Activated T-cell treated with anti-CD3 and anti-CD28 coated beads, Interleukin-2, amount 50 U/mL, for 72 hours (primary cell): ENCODE data around the gene FSTL4. TPM values are rescaled to one million over a fixed set of nuclear protein-coding genes. Genes with fewer than 3 reads are reported as not detected.

ENCODE experiments used
- ATAC-seq, 2 donors: fragments of 150-1000 bp; cut with Tn5 transposase; replicated peaks in 1 of 2; 2 replicates each; pipeline ENCODE4 v1.10.0; 2021; ENCODE audit warnings: moderate library complexity in 2 of 2, mild to moderate bottlenecking in 1 of 2
- DNase-seq, 2 donors: peaks; one replicate each; pipeline ENCODE4 v3.0.0; 2021 to 2022; ENCODE audit warnings: mixed read lengths in 1 of 2
- H3K27ac Mint-ChIP-seq: one replicate; pipeline ENCODE4 v1.8.0; 2022; ENCODE audit warnings: mild to moderate bottlenecking, moderate library complexity, mixed read lengths
- H3K27me3 Mint-ChIP-seq: one replicate; pipeline ENCODE4 v1.8.0; 2022; ENCODE audit warnings: low read depth, mixed read lengths
- H3K36me3 Mint-ChIP-seq, 2 donors: one replicate each; pipeline ENCODE4 v1.8.0; 2022; ENCODE audit warnings: mixed read lengths in 2 of 2, mild to moderate bottlenecking in 1 of 2; ENCODE audit not compliant: insufficient read depth in 2 of 2
- H3K4me1 Mint-ChIP-seq: one replicate; pipeline ENCODE4 v1.8.0; 2022; ENCODE audit warnings: low read depth, mixed read lengths
- H3K4me3 Mint-ChIP-seq, 2 donors: one replicate each; pipeline ENCODE4 v1.8.0; 2022; ENCODE audit warnings: mild to moderate bottlenecking in 2 of 2, mixed read lengths in 2 of 2, moderate library complexity in 2 of 2
- H3K9me3 Mint-ChIP-seq, 2 donors: one replicate each; pipeline ENCODE4 v1.8.0; 2022; ENCODE audit warnings: mixed read lengths in 2 of 2
- total RNA-seq, 2 donors: library from RNA; stranded (reverse); gene quantifications; one replicate each; pipeline ENCODE4 v1.2.3, GENCODE V29; 2022

FSTL4 gene
- total RNA-seq, 2 donors from 2014 or later, result not detected

DNA sequence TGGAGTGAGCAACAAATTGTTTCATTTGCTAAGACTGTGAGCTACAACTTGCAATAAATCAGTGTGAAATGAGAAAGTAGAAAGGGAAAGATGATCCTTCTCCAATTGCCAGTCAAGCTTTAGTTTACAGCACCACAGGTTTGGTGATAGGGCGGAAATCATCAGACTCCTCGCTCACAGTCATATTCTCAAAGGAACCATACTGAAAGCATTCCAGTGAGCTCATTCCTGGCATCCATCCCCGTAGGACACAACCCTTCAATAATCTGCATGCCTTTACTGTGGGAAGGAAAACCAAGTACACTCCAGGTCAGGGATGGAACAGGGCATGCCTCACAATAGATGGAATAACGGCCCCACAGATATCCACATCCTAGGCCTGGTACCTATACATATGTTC lies 80.7 kb downstream of the FSTL4 start:
- no peaks in the 10 kb centered on the region for H3K36me3 Mint-ChIP-seq
- no peak overlapping the region for H3K4me3 Mint-ChIP-seq
- no peaks in the 10 kb centered on the region for H3K4me1 Mint-ChIP-seq
- no peaks in the 10 kb centered on the region for H3K9me3 Mint-ChIP-seq
- no peak for DNase-seq
- no peak for ATAC-seq
- peaks cover 6% of the 10 kb centered on the region for H3K27me3 Mint-ChIP-seq
- no peak overlapping the region for H3K27ac Mint-ChIP-seq

DNA sequence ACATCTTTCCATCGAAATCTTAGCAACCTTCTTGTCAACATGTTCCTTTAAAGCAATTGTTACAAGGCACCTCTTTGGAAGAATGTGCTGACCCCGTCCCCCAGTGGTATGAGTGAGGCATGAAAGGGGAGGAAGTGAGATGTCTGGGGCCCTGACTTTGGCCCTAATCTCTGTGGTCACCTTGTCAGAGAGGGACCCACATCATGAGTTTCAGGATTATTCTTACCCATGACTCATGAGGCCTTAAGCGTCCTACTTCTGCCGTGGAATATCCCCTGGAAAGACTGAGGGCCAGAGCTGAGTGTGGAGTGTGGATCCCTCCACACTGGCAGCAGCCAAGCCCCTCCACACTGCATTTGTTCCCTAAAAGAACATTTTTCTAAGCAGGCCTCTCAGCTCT lies 81.2 kb downstream of the FSTL4 start:
- peak; percentile 70 to 95 for ATAC-seq
- peak; percentile 11 for DNase-seq
- Mint-ChIP-seq H3K27ac (no peak overlapping the region), H3K27me3 (peaks cover 11% of the 10 kb centered on the region), H3K4me3 (no peak overlapping the region), H3K36me3 (no peaks in the 10 kb centered on the region), H3K9me3 (no peaks in the 10 kb centered on the region), H3K4me1 (no peaks in the 10 kb centered on the region)

DNA sequence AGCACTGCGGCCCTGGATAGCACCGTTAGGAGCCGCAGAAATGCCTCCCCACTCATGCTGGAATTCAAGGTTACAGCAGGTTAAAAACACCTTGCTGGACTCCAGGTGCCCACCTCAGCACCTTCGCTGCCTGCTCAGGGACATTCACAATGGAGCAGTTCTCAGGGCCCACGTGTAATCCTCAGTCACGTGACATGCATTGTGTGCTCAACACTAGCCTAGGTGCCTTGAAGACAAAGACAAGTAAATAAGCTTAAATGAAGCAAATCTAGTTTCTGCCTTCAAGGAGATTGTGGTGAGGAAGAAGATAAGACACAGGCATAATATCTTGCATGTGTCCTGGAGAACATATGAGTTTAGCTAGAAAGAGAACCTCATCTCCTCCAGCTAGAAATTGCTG lies 82.1 kb downstream of the FSTL4 start:
- peaks cover 12% of the 10 kb centered on the region for H3K27me3 Mint-ChIP-seq
- DNase-seq (no peak), ATAC-seq (no peak)
- H3K9me3 Mint-ChIP-seq, result no peaks in the 10 kb centered on the region
- no peak overlapping the region for H3K27ac Mint-ChIP-seq
- no peaks in the 10 kb centered on the region for H3K36me3 Mint-ChIP-seq
- H3K4me1 Mint-ChIP-seq, result no peaks in the 10 kb centered on the region
- no peak overlapping the region for H3K4me3 Mint-ChIP-seq

DNA sequence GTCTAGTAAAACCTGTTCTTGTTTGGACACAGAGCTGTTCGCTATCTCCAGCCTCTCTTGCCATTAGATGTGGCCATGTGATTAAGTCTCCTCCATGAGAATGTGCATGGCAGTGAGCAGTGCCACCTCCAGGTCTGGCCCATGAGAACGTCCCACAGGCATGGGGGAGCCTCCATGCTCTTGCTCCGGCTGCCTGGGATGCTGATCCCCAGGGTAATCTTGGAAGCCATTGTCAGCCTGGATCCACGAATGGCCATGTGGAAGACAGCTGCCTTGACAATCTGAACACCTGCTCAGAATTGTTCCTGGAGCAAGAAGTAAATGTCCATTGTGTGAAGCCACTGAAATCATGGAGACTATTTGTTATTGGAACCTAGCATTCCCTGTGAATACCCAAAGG lies 83.5 kb downstream of the FSTL4 start:
- H3K36me3 Mint-ChIP-seq, result no peaks in the 10 kb centered on the region
- H3K4me1 Mint-ChIP-seq, result no peaks in the 10 kb centered on the region

DNA sequence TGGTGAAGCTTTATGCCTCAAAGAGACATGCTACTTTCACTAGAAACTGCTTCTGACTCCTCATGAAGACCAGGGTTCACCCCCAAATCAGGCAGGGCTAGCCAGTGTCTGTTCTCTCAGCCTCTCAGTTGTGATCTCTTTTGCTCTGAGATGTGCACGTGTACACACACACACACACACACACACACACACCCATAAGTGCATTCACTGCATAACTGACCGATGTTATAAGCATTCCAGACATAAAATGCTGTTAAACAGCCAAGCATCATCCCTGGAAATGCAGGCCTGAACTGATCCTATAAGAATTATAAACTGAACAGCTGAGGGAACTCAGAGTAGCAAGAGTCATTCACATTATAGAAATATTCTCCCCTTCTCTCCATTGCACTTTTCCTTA lies 85.0 kb downstream of the FSTL4 start:
- no peak for DNase-seq
- H3K9me3 Mint-ChIP-seq, result no peaks in the 10 kb centered on the region
- no peak overlapping the region for H3K4me3 Mint-ChIP-seq
- H3K27me3 Mint-ChIP-seq, result peaks cover 14% of the 10 kb centered on the region
- no peaks in the 10 kb centered on the region for H3K36me3 Mint-ChIP-seq
- ATAC-seq, result no peak
- no peak overlapping the region for H3K27ac Mint-ChIP-seq
- no peaks in the 10 kb centered on the region for H3K4me1 Mint-ChIP-seq

More for the DNA sequence above, 83.5 kb downstream of the FSTL4 start:
- ATAC-seq (no peak), DNase-seq (no peak)
- Mint-ChIP-seq H3K27me3 (peaks cover 10% of the 10 kb centered on the region), H3K27ac (no peak overlapping the region), H3K9me3 (no peaks in the 10 kb centered on the region), H3K4me3 (no peak overlapping the region)

DNA sequence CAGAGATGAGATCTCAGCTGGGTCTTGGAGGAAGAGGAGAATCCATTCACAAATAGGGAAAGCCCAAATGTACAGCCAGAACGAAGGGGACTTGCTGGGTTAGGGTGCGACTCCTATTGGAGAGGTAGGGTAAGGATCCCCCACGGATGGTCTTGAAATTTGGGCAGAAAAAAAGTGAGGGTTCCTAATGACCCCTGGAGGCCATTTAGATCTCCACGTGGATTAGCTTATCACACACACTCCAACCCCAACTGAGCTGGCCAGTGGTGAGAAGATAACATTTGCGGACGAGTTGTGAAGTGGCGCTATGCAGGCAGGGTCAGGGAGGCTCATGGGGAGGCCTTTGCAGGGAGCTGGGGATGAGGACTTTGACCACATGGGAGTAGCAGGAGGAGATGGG lies 86.0 kb downstream of the FSTL4 start:
- Mint-ChIP-seq H3K4me1 (no peaks in the 10 kb centered on the region), H3K36me3 (no peaks in the 10 kb centered on the region), H3K27me3 (peaks cover 22% of the 10 kb centered on the region), H3K9me3 (no peaks in the 10 kb centered on the region), H3K4me3 (no peak overlapping the region), H3K27ac (no peak overlapping the region)
- DNase-seq (no peak), ATAC-seq (no peak)

DNA sequence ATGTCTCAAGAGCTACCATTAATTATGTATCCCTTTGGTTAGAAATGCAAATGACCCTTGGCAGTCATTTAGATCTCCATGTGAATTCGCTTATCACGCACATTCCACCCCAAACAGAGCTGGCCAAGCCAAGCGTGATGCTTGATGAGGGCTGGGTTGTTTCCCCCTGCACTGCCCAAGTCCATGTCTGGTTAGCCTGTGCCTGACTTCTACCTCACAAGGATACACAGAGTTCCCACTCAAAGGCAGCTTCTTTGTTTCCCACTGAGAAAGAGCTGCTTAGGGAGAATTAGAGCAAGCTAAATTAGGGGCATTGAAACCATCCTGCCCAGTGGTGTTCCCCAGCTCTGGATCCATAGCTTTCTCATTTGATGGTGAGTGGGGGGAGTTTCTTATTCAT lies 87.2 kb downstream of the FSTL4 start:
- Mint-ChIP-seq H3K4me1 (no peaks in the 10 kb centered on the region), H3K27me3 (peaks cover 32% of the 10 kb centered on the region), H3K36me3 (no peaks in the 10 kb centered on the region), H3K9me3 (no peaks in the 10 kb centered on the region), H3K27ac (no peak overlapping the region), H3K4me3 (no peak overlapping the region)
- DNase-seq, result no peak
- ATAC-seq, result no peak

DNA sequence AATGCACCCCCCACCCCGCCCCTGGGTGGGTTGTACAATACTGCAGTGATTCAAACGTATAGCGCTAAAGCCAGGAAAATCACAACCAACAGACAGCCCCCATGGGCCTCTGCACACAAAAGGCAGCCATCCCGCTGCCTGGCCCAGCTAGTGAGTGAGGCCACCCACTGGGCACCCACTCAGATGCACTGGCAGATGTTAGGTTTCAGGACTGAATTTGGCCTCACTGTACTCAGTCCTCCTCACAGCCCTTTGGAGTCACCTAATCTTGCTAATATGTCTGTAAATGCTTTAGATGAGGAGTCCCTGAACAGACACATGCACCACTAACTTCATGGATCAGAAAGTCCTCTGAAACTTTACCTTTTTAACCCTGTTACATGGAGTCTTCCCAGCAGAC lies 87.7 kb downstream of the FSTL4 start:
- Mint-ChIP-seq H3K36me3 (no peaks in the 10 kb centered on the region), H3K4me1 (no peaks in the 10 kb centered on the region), H3K9me3 (no peaks in the 10 kb centered on the region), H3K27me3 (peaks cover 32% of the 10 kb centered on the region), H3K4me3 (no peak overlapping the region), H3K27ac (no peak overlapping the region)
- no peak for ATAC-seq
- no peak for DNase-seq

DNA sequence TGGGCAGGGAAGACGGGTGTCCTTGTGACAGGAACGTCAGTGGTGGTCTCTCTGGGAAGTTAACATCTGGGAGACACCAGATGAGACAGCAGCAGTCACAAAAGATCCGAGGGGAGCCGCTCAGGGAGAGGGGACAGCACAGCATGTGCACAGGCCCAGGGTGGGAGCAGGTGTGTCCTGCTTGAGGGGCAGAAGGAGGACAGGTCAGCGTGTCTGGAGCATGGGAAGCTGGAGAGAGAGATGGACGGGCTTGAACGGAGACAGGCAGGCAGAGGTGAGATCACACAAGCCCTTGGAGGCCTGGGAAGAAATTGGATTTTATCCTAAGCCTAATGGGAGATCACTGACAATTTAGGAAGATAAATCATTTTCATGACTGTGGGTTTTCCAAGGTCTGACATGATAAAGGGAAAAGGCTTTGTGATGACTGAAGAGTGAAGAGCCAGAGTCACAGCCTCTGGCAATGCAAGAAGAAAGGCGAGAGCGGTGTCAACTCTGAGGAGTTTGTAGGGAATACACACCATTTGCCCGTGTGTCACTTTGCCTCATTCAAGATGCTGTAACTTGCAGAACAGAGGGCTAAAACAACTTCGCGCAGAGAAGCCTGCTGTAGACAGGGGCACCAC lies 88.3 kb downstream of the FSTL4 start:
- ATAC-seq (no peak), DNase-seq (no peak)
- Mint-ChIP-seq H3K27ac (no peak overlapping the region), H3K4me3 (no peak overlapping the region), H3K27me3 (peaks cover 32% of the 10 kb centered on the region), H3K9me3 (no peaks in the 10 kb centered on the region), H3K36me3 (no peaks in the 10 kb centered on the region), H3K4me1 (no peaks in the 10 kb centered on the region)

DNA sequence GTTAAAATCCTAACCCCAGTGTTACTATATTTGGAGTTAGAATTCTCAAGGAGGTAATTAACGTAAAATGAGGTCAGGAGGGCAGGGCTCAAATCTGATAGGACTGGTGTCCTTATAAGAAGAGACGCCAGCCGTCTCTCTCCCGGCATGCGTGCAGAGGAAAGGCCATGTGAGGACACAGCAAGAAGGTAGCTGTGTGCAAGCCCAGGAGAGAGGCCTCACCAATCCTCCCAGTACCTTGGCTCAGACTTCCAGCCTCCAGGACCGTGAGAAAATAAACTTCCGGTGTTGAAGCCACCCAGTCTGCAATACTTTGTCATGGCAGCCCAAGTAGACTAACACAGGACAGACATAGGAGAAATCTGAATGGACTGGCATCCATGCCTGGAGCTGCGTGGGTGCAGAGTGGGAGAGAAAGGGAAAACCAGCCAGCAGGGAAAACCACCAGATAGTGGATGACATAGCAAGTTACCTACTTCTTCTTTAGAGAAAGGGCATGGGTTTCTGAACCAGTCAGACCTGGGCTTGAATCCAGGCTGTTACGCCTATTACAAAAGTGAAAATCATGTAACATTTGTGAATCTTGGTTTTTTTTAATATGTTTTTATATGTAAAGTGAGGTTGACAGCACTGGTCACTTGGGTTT lies 89.2 kb downstream of the FSTL4 start:
- no peaks in the 10 kb centered on the region for H3K4me1 Mint-ChIP-seq
- peaks cover 32% of the 10 kb centered on the region for H3K27me3 Mint-ChIP-seq
- H3K36me3 Mint-ChIP-seq, result no peaks in the 10 kb centered on the region
- no peaks in the 10 kb centered on the region for H3K9me3 Mint-ChIP-seq
- DNase-seq (no peak), ATAC-seq (no peak)
- no peak overlapping the region for H3K27ac Mint-ChIP-seq
- H3K4me3 Mint-ChIP-seq, result no peak overlapping the region

DNA sequence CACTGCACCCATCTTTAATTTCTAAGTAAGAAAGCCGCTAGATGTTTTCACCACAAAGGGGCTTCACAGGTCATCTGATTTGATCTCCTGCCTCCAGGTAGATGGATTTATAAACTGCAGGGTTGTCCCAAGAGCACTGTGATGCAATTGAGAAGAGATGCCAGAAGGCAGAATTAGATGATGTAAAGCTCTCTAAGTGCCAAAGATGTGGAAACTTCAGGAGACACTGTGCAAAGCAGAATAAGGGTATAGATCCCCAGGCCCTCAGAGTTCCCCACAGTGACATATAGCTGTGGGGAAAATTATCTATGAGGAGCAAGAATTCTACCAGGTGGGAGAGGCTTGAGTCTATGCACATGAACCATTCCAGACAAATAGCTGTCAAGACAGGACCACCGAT lies 90.5 kb downstream of the FSTL4 start:
- Mint-ChIP-seq H3K4me3 (no peak overlapping the region), H3K36me3 (no peaks in the 10 kb centered on the region), H3K9me3 (no peaks in the 10 kb centered on the region), H3K27ac (no peak overlapping the region), H3K27me3 (peaks cover 32% of the 10 kb centered on the region), H3K4me1 (no peaks in the 10 kb centered on the region)
- ATAC-seq, result no peak
- DNase-seq, result no peak

DNA sequence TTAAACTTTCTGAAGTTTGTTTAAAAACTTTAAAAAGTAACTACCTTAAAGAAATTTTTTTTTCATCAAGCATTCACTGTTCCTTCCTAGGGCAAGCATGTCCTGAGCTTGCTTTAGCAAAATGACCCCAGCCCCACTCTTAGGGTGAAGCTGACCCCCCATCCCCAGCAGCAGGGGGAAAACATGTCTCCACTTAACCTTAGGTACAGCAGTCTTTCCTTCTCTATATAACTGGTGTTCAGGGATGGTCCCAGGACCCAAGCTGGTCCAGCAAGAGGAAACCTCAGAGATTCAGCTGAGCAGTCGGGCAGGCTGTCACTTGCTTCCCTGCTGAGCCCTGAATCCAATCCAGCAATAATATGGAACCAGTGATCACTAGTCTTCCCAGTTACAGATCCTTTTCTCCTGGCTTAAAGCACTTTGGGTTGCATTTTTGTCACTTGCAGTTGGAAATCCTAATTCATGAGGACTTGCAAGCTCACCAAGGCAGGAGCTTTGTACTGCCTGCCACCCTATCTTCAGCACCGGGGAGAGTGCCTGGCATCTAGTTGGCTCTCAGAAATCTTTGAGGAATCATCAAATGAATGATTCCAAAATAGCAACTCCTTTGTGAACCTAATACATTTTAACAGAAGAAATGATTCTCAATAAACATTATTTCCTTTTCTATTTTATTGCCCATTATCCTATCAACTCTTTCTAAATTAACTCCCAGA lies 91.2 kb downstream of the FSTL4 start:
- Mint-ChIP-seq H3K27ac (no peak overlapping the region), H3K4me1 (no peaks in the 10 kb centered on the region), H3K9me3 (no peaks in the 10 kb centered on the region), H3K4me3 (no peak overlapping the region), H3K27me3 (peaks cover 33% of the 10 kb centered on the region), H3K36me3 (no peaks in the 10 kb centered on the region)
- no peak for ATAC-seq
- DNase-seq, result no peak

DNA sequence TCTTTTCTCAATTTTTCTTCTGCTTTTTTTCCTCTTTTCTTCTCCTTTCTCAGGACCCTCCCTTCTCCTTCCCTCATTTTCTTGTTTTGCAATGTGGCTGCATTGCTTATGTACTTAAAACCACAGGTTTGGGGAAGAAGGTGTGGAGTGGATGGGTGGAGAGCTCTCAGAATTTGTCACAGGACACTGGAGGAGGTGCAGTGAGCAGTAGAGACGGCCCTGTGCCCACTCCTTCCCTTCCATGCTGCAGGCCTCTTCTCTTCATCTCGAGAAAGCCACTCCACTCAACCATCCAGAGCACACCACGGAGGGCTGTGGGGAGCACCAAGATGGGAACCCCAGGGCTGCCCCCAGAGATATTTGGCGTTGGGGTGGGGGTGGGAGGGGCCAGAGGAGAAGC lies 92.3 kb downstream of the FSTL4 start:
- DNase-seq, result no peak
- H3K36me3 Mint-ChIP-seq, result no peaks in the 10 kb centered on the region
- H3K9me3 Mint-ChIP-seq, result no peaks in the 10 kb centered on the region
- no peak for ATAC-seq
- H3K27ac Mint-ChIP-seq, result no peak overlapping the region
- no peak overlapping the region for H3K4me3 Mint-ChIP-seq
- no peaks in the 10 kb centered on the region for H3K4me1 Mint-ChIP-seq
- H3K27me3 Mint-ChIP-seq, result peaks cover 27% of the 10 kb centered on the region
